LNCAP (cell line): ENCODE data around the gene CAMTA1.

Experiments used
- CTCF ChIP-seq: fragments of 450-650 bp; IDR thresholded peaks from 2 replicates; pipeline ENCODE4 v1.5.1; 2017; ENCODE audit warnings: mild to moderate bottlenecking

CAMTA1 gene

DNA sequence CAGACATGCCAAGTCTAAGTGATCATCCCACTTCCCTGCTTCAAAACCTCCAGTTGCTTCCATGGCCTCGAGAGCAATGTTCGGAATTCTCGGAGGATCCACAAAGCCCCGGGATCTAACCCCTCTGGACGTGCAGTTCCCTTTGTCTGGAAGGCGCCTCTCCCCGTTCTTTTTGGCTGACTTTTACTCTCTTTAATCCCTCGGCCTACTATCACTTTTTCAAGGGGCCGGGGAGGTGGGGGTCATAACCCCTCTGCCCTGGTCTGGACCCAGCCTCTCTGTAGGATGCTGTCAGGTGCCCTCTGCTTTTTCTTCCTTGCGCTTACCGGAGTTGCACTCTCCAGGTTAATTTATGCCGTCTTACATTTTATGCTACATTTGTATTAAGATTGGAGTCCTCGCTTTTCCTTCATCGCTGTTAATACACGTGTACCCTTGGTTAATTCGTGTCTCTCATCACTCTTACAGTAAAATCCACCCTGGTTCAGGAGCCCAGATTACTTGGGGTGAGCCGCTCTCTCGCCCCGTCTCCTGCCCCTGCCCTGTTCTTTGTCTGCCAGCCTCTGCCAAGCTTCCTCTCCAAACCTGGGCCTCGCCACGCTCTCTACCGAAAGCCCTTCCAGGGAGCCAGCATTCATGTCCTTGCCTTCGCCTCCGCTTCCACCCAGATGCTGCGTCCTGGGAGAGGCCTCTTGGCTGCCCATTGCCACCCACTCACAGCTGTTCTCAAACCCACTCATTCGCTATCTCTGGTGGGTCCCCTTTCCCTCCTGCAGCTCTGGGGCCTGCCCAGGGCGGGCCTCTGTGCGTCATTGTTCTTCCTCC is 448.6 kb downstream of the CAMTA1 start:
- no peak for TF ChIP-seq CTCF

- TF ChIP-seq CTCF, result no peak
Observed at GRCh38 chr1:7234471-7234755, 449.2 kb downstream of the CAMTA1 start.

DNA sequence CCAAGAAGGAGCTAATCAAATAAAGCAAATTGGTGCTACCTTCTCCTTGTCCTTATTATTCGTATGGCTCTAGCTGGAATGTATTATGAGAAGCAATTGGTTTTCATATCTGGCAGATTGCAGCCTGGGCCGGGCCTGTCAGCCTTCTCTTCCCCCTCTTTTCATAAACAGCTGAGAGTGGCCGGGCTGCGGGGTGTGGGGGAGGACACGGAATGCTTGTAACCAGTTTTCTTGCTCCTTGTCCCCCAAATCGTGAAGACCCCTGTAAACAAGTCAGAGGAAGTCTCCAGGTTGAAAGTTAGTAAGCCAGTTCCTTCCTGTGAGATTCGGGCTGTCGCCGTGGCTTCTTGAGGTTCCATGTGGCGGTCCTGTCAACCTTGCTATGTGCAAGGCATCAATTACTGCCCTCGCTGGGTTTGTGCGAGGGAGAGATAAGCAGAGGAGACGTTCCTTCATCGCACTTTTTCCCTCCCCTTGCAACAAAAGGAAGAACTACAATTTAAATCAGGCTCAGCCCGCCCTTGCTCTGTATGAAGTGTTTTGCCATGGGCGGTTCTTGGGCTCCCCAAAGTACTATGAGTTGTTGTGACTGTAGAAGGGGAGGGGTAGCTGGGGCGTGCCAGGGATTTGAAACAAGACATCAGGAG is 450.7 kb downstream of the CAMTA1 start:
- TF ChIP-seq CTCF, result no peak

- TF ChIP-seq CTCF, result no peak
Observed at GRCh38 chr1:7236844-7237515, 451.7 kb downstream of the CAMTA1 start.

DNA sequence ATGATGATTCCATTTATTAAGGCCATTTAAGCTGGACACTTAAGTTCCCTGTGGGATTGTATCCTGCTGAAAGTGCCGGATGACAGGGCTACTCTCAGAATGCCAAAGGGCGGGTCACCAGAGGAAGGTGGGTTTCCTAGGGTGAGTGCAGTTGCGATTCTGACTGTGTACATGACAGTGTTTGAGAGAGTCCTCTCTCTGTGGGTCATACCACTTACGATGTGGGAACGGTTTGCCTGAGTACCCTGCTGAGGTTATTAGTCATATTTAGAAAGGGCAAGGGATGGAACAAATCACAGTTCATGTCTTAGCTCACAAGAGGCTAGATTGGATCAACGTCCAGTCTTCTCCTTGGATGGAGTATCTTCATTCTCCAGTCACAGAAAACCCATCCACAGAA is 461.9 kb downstream of the CAMTA1 start:
- no peak for TF ChIP-seq CTCF

DNA sequence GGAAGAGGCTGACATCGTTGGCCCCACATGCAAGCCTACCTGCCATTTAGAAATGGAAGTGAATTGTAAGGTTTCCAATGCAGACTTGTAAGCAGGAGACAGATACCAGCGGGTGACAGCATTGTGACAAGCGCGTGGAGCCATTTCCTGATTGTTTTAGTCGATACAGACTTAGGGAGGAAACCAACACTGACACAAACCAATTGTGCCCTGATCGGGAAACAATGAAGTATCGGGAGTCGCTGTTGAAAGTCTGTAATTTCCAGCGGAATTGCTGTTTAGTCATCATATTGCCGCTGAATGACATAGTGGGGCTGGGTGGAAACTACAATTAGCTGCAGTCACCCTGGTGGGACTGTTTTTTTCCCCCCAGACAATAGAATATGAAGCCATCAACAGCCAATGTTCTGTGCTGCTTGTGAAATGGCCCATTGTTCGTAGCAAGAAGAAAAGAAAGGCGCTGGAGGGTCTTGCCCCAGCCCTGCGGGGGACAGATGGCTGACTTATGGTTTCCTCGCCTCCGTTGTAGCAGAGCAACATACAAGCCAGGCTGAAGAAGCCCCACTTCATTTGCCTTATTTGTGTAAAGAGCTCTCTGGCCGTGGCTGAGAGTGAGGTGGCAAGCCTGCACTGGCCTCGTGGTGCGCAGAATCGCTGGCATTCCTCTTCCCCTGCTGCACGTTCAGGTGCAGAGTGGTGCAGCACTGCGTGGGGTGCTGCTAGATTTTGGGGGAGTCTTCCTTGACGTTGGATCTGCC is 462.7 kb downstream of the CAMTA1 start:
- TF ChIP-seq CTCF, result no peak

DNA sequence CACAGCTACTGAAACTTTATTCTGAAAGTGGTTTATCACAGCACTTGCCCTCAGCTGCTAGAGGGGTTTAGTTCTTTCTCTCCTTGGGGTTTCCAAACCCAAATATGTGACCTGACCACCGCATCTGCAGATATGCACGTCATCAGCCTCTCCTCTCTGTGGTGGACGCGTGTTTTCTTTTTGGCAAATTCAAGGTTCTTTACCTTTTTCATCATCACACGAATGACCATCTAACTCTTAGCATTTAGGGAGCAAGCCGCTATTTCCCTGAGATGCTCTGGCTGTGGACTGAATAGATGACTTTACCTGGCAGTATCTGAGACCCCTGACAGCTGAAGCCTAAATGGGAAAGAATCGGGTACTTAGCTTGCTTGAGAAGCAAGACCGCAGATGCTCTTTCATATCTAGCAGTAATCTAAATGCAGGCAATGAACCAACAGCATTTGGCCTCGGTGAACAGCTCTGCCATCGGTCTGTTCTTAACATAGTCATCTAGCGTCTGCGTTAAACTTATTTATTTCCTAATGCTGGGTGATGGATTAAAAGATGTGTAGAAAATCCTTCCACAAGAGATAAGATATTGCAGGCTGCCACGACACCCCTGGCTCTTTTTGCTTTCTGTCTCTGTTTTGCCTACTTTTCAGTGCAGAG is 463.4 kb downstream of the CAMTA1 start:
- TF ChIP-seq CTCF, result no peak
